ENCODE measurements around the gene UBE2V1. TPM values are rescaled to one million over a fixed set of nuclear protein-coding genes. Genes with fewer than 3 reads are reported as not detected.

The UBE2V1 gene
- total and polyA plus RNA-seq, 2 of the 13 experiments (the other 11 are each of a cell fraction or from before 2014, with no cell fraction given) = 81.3 to 132 TPM

DNA sequence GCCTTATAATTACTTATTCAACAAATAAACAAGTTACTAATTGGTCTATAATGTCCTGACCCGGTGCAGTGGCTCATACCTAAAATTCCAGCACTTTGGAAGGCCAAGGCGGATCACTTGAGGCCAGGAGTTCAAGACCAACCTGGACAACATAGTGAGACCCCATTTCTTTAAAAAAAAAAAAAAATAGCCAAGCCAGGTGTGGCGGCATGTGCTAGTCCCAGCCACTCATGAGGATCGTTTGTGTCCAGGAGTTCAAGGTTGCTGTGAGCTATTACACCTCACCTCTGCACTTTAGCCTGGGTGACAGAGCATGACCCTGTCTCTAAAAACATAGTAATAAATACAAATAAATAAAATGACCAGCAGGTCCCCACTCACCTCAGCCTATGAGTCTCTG is 9.8 kb upstream of the UBE2V1 start (continued):
- TF ChIP-seq PHF21A (CRISPR knock-in tag; IDR thresholded peaks at IDR 0.05) (0 out of 2 replicates have a peak, but pooled peaks have one; percentile 29), TOPORS (CRISPR knock-in tag; IDR thresholded peaks at IDR 0.05) (no peak), ZNF121 (CRISPR knock-in tag; IDR thresholded peaks at IDR 0.05) (peak; percentile 96), FOXK2 (IDR thresholded peaks at IDR 0.05) (no peak), BHLHE40 (IDR thresholded peaks at IDR 0.05; ENCODE audit: low read length) (0 out of 2 replicates have a peak, but pooled peaks have one; percentile 9), EEA1 (CRISPR knock-in tag; IDR thresholded peaks at IDR 0.05; ENCODE audit: borderline replicate concordance) (no peak), ZNF251 (CRISPR knock-in tag; IDR thresholded peaks at IDR 0.05) (no peak), ZNF282 (IDR thresholded peaks at IDR 0.05; ENCODE audit: partially characterized antibody) (no peak)
- TF ChIP-seq, protein P1, sequence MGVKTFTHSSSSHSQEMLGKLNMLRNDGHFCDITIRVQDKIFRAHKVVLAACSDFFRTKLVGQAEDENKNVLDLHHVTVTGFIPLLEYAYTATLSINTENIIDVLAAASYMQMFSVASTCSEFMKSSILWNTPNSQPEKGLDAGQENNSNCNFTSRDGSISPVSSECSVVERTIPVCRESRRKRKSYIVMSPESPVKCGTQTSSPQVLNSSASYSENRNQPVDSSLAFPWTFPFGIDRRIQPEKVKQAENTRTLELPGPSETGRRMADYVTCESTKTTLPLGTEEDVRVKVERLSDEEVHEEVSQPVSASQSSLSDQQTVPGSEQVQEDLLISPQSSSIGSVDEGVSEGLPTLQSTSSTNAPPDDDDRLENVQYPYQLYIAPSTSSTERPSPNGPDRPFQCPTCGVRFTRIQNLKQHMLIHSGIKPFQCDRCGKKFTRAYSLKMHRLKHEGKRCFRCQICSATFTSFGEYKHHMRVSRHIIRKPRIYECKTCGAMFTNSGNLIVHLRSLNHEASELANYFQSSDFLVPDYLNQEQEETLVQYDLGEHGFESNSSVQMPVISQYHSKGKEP (CRISPR knock-in tag; IDR thresholded peaks at IDR 0.05) = no peak

DNA sequence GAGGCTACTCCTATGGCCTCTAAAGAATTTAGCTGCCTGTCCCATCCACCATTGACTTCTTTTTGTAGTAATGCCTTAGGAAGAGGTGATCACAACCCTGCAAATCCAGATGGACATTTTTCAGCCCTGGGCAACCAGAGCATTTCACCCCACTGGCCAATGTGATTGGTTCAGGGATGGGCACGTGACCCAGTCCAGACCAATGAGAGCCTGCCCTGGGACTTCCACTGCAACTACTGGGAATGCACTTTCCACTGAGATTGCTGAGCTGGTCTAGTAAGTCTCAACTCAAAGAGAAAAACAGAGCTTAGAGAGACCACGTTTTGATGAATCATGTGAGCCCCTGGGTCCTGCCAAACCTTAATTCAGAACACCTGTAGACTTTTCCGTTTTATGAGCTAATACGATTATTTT is 8.9 kb upstream of the UBE2V1 start:
- ChIA-PET CTCF (ENCODE audit: low intra/inter-chr PET ratio, low total read pairs) (interaction anchor here (1.7 to 5.9 kb wide), 3 partner anchors 17 to 57 kb away, joined by 10 to 115 read pairs (median 27); no protein-coding TSS in a partner anchor), POLR2A (interaction anchor here (1.0 to 5.3 kb wide), 7 partner anchors 9 to 343 kb away, joined by 3 to 104 read pairs (median 5); partner anchors contain the start of genes PEDS1 and UBE2V1)
- BruUV-seq (replicated peaks) = no TSS peak
- ATAC-seq = peak; percentile 51
- Histone ChIP-seq H3K9me3 (ENCODE audit: low read length) (no peaks in the 10 kb centered on the region), H3K36me3 (replicated peaks in 1 of 2; ENCODE audit: control insufficient read depth in 1 of 2, insufficient read depth in 2 of 2, low read length in 2 of 2) (peaks cover 13 to 30% of the 10 kb centered on the region in 2 experiments), H3K27ac (ENCODE audit: extremely low read length, insufficient read depth, low read length) (no peak overlapping the region), H4K20me1 (ENCODE audit: insufficient read depth, low read length) (no peaks in the 10 kb centered on the region), H3K4me1 (ENCODE audit: insufficient read depth, low read length) (peaks cover 31% of the 10 kb centered on the region), H3K4me3 (replicated peaks in 1 of 3; ENCODE audit: insufficient read depth in 1 of 3, low read depth in 2 of 3, low read length in 3 of 3) (no peak overlapping the region), H3K4me2 (ENCODE audit: low read depth, low read length) (no peak overlapping the region), H2AFZ (ENCODE audit: low read length) (no peak overlapping the region), H3K27me3 (ENCODE audit: control insufficient read depth in 1 of 2, insufficient read depth in 2 of 2, low read length in 2 of 2) (no peaks in the 10 kb centered on the region), H3K79me2 (ENCODE audit: insufficient read depth, low read length) (no peaks in the 10 kb centered on the region), H3K9ac (ENCODE audit: insufficient read depth, low read depth, low read length) (no peak overlapping the region)
- 94% methylated on average over 4 of the region's 4 CpGs for WGBS (ENCODE audit: low lambda C conversion rate)
- DNase-seq (ENCODE audit: low spot score) = no peak
- no peak for FAIRE-seq
- in situ Hi-C loops (cut with HindIII; ENCODE audit: extremely low pct_ligation_motif_present, low pct_unique_long_range_greater_than_20kb) (loop anchor here (5.0 kb wide), 1 partner anchor 45 kb away; no protein-coding TSS in a partner anchor), intact Hi-C loops (cut with micrococcal nuclease; ENCODE audit: unreplicated experiment) (loop anchor here (1.0 to 10.0 kb wide), 4 partner anchors 47 to 460 kb away; no protein-coding TSS in a partner anchor)
- TF ChIP-seq NFYC (CRISPR knock-in tag; IDR thresholded peaks at IDR 0.05) = peak; percentile 81
- TF ChIP-seq NFYB (CRISPR knock-in tag; IDR thresholded peaks at IDR 0.05) = peak; percentile 80
- peak; percentile 82 for TF ChIP-seq RFX5 (IDR thresholded peaks at IDR 0.05; ENCODE audit: low read depth, low read length)
- TF ChIP-seq CREM (IDR thresholded peaks at IDR 0.05) = no peak
- no peak for TF ChIP-seq CREM (CRISPR knock-in tag; IDR thresholded peaks at IDR 0.05)
- no peak for TF ChIP-seq ATF7 (IDR thresholded peaks at IDR 0.05)
- 0 out of 2 replicates have a peak, but pooled peaks have one; percentile 4 for TF ChIP-seq ATF7 (CRISPR knock-in tag; IDR thresholded peaks at IDR 0.05)
- TF ChIP-seq, protein P2, sequence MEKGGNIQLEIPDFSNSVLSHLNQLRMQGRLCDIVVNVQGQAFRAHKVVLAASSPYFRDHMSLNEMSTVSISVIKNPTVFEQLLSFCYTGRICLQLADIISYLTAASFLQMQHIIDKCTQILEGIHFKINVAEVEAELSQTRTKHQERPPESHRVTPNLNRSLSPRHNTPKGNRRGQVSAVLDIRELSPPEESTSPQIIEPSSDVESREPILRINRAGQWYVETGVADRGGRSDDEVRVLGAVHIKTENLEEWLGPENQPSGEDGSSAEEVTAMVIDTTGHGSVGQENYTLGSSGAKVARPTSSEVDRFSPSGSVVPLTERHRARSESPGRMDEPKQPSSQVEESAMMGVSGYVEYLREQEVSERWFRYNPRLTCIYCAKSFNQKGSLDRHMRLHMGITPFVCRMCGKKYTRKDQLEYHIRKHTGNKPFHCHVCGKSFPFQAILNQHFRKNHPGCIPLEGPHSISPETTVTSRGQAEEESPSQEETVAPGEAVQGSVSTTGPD (CRISPR knock-in tag; IDR thresholded peaks at IDR 0.05) = no peak
- TF ChIP-seq NFE2 (CRISPR knock-in tag; IDR thresholded peaks at IDR 0.05) = 0 out of 2 replicates have a peak, but pooled peaks have one; percentile 40
- no peak for TF ChIP-seq ZSCAN25 (CRISPR knock-in tag; IDR thresholded peaks at IDR 0.05)
- TF ChIP-seq, protein P3, sequence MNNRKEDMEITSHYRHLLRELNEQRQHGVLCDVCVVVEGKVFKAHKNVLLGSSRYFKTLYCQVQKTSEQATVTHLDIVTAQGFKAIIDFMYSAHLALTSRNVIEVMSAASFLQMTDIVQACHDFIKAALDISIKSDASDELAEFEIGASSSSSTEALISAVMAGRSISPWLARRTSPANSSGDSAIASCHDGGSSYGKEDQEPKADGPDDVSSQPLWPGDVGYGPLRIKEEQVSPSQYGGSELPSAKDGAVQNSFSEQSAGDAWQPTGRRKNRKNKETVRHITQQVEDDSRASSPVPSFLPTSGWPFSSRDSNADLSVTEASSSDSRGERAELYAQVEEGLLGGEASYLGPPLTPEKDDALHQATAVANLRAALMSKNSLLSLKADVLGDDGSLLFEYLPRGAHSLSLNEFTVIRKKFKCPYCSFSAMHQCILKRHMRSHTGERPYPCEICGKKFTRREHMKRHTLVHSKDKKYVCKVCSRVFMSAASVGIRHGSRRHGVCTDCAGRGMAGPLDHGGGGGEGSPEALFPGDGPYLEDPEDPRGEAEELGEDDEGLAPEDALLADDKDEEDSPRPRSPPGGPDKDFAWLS (CRISPR knock-in tag; IDR thresholded peaks at IDR 0.05; ENCODE audit: borderline replicate concordance) = no peak
- TF ChIP-seq POLR2AphosphoS2 (IDR thresholded peaks at IDR 0.05; ENCODE audit: low read depth, low read length) = 0 out of 2 replicates have a peak, but pooled peaks have one; percentile 59
- peak; percentile 30; the same call in 1 of the 2 replicates for TF ChIP-seq POLR2G (IDR thresholded peaks at IDR 0.05; ENCODE audit: low read depth, low read length)
- TF ChIP-seq ZNF792 (CRISPR knock-in tag; IDR thresholded peaks at IDR 0.05) = 0 out of 2 replicates have a peak, but pooled peaks have one; percentile 30
